ENCODE measurements around the gene PIP5K1A.
"Not testable (repeated sequence)": the region's sequence is repeated elsewhere in the genome, so short reads cannot be mapped to it uniquely, and the experiment has no call there.

The PIP5K1A gene

DNA sequence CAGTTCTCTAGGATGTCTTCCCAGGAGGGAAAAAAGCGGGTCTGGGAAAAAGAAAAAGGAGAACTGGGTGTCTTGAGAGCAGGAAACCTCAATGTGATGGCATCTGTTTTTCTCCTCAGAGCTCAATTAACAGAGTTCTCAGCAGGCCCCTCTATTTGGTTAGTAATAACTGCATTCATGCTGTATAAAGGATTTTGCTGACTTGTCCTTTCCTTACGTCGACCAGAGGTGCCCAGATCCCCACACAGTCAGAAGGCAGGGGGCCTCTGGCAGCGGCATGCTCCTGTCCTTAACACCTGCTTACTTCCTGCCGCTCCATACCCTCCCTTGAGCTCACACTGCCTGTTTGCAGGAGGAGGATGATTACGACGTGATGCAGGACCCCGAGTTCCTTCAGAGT lies 68.5 kb downstream of the PIP5K1A start:
- Histone ChIP-seq H4K20me1 (ENCODE audit: low read depth, low read length) (no peaks in the 10 kb centered on the region), H3K9me2 (replicated peaks; ENCODE audit: insufficient read depth, low read length) (no peaks in the 10 kb centered on the region), H3K27ac (ENCODE audit: low read depth, low read length) (no peak overlapping the region), H3K36me3 (ENCODE audit: low read length) (no peaks in the 10 kb centered on the region), H3K4me2 (ENCODE audit: low read depth, low read length, poor library complexity, severe bottlenecking) (no peak overlapping the region), H3K27me3 (ENCODE audit: low read length) (no peaks in the 10 kb centered on the region), H3K9ac (ENCODE audit: low read length) (no peak overlapping the region), H3K4me3 (ENCODE audit: insufficient read depth, low read length, poor library complexity, severe bottlenecking) (no peak overlapping the region), H3K79me2 (ENCODE audit: insufficient read depth, low read length) (0 out of 2 replicates have a peak, but pooled peaks cover 3% of the 10 kb centered on the region), H3F3A (ENCODE audit: insufficient read depth) (no peaks in the 10 kb centered on the region), H2AFZ (ENCODE audit: low read depth, low read length, severe bottlenecking) (no peak overlapping the region), H3K9me3 (ENCODE audit: insufficient read depth, low read length) (no peaks in the 10 kb centered on the region)
- TF ChIP-seq EZH2phosphoT487 (conservative IDR thresholded peaks at IDR 0.05; ENCODE audit: low read length), result no peak

- no peaks in the 10 kb centered on the region for H3K36me3 ChIP-seq (ENCODE audit: low read length)
- H3K27me3 ChIP-seq (ENCODE audit: low read length), result no peaks in the 10 kb centered on the region
- H3K9me2 ChIP-seq (replicated peaks; ENCODE audit: insufficient read depth, low read length), result no peaks in the 10 kb centered on the region
- no peaks in the 10 kb centered on the region for H4K20me1 ChIP-seq (ENCODE audit: low read depth, low read length)
- H3K9me3 ChIP-seq (ENCODE audit: insufficient read depth, low read length), result no peaks in the 10 kb centered on the region
- no peaks in the 10 kb centered on the region for H3F3A ChIP-seq (ENCODE audit: insufficient read depth)
- H3K4me2 ChIP-seq (ENCODE audit: low read depth, low read length, poor library complexity, severe bottlenecking), result no peak overlapping the region
- H3K79me2 ChIP-seq (ENCODE audit: insufficient read depth, low read length), result no peaks in the 10 kb centered on the region
- no peak overlapping the region for H3K4me3 ChIP-seq (ENCODE audit: insufficient read depth, low read length, poor library complexity, severe bottlenecking)
- no peak overlapping the region for H3K9ac ChIP-seq (ENCODE audit: low read length)
- TF ChIP-seq EZH2phosphoT487 (conservative IDR thresholded peaks at IDR 0.05; ENCODE audit: low read length), result no peak
- no peak overlapping the region for H2AFZ ChIP-seq (ENCODE audit: low read depth, low read length, severe bottlenecking)
- H3K27ac ChIP-seq (ENCODE audit: low read depth, low read length), result no peak overlapping the region
These were observed 69.4 kb downstream of the PIP5K1A start for GRCh38 chr1:151267760-151268159.

GRCh38 chr1:151273924-151274466 lies 75.6 kb downstream of the PIP5K1A start:
- H3K79me2 ChIP-seq (ENCODE audit: insufficient read depth, low read length), result no peaks in the 10 kb centered on the region
- H2AFZ ChIP-seq (ENCODE audit: low read depth, low read length, severe bottlenecking), result no peak overlapping the region
- H3K9me3 ChIP-seq (ENCODE audit: insufficient read depth, low read length), result no peaks in the 10 kb centered on the region
- H4K20me1 ChIP-seq (ENCODE audit: low read depth, low read length), result no peaks in the 10 kb centered on the region
- no peaks in the 10 kb centered on the region for H3K9me2 ChIP-seq (replicated peaks; ENCODE audit: insufficient read depth, low read length)
- H3K27me3 ChIP-seq (ENCODE audit: low read length), result no peaks in the 10 kb centered on the region
- no peak overlapping the region for H3K27ac ChIP-seq (ENCODE audit: low read depth, low read length)
- no peaks in the 10 kb centered on the region for H3F3A ChIP-seq (ENCODE audit: insufficient read depth)
- no peaks in the 10 kb centered on the region for H3K36me3 ChIP-seq (ENCODE audit: low read length)
- TF ChIP-seq CTCF (IDR thresholded peaks at IDR 0.05; ENCODE audit: insufficient read depth, low read length, poor library complexity, severe bottlenecking), result no peak
- TF ChIP-seq EZH2phosphoT487 (conservative IDR thresholded peaks at IDR 0.05; ENCODE audit: low read length), result no peak
- no peak overlapping the region for H3K4me2 ChIP-seq (ENCODE audit: low read depth, low read length, poor library complexity, severe bottlenecking)
- H3K4me3 ChIP-seq (ENCODE audit: insufficient read depth, low read length, poor library complexity, severe bottlenecking), result no peak overlapping the region
- no peak overlapping the region for H3K9ac ChIP-seq (ENCODE audit: low read length)

DNA sequence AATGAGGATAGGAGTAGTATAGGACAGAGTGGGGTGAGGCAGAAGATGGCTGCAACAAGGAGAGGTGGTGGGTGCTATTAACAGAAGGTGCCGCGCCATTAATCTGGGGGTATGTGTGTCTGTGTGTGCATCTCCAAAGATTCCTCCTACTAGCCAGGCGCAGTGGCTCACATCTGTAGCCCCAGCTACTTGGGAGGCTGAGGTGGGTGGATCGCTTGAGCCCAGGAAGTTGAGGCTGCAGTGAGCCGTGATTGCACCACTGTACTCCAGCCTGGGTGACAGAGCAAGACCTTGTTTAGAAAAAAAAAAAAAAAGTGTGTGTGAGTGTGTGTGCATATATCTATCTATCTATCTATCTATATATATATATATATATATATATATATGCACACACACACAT lies 77.0 kb downstream of the PIP5K1A start:
- not testable (repeated sequence) for H3K9me3 ChIP-seq (ENCODE audit: insufficient read depth, low read length); H3K9me2 ChIP-seq (replicated peaks; ENCODE audit: insufficient read depth, low read length); H2AFZ ChIP-seq (ENCODE audit: low read depth, low read length, severe bottlenecking); H3K4me2 ChIP-seq (ENCODE audit: low read depth, low read length, poor library complexity, severe bottlenecking); H3K27me3 ChIP-seq (ENCODE audit: low read length); H3K4me3 ChIP-seq (ENCODE audit: insufficient read depth, low read length, poor library complexity, severe bottlenecking); H4K20me1 ChIP-seq (ENCODE audit: low read depth, low read length); H3K79me2 ChIP-seq (ENCODE audit: insufficient read depth, low read length); H3K27ac ChIP-seq (ENCODE audit: low read depth, low read length); H3K36me3 ChIP-seq (ENCODE audit: low read length); H3F3A ChIP-seq (ENCODE audit: insufficient read depth); H3K9ac ChIP-seq (ENCODE audit: low read length)

GRCh38 chr1:151277249-151277648 lies 78.9 kb downstream of the PIP5K1A start:
- Histone ChIP-seq H3K4me3 (ENCODE audit: insufficient read depth, low read length, poor library complexity, severe bottlenecking) (no peak overlapping the region), H3K9ac (ENCODE audit: low read length) (no peak overlapping the region), H3K4me2 (ENCODE audit: low read depth, low read length, poor library complexity, severe bottlenecking) (no peak overlapping the region), H3K9me2 (replicated peaks; ENCODE audit: insufficient read depth, low read length) (no peaks in the 10 kb centered on the region), H3F3A (ENCODE audit: insufficient read depth) (peaks cover 8% of the 10 kb centered on the region), H4K20me1 (ENCODE audit: low read depth, low read length) (no peaks in the 10 kb centered on the region), H3K27me3 (ENCODE audit: low read length) (no peaks in the 10 kb centered on the region), H3K9me3 (ENCODE audit: insufficient read depth, low read length) (no peaks in the 10 kb centered on the region), H3K27ac (ENCODE audit: low read depth, low read length) (no peak overlapping the region), H3K36me3 (ENCODE audit: low read length) (no peaks in the 10 kb centered on the region), H2AFZ (ENCODE audit: low read depth, low read length, severe bottlenecking) (no peak overlapping the region), H3K79me2 (ENCODE audit: insufficient read depth, low read length) (no peaks in the 10 kb centered on the region)
- TF ChIP-seq CTCF (IDR thresholded peaks at IDR 0.05; ENCODE audit: insufficient read depth, low read length, poor library complexity, severe bottlenecking), result no peak
- TF ChIP-seq EZH2phosphoT487 (conservative IDR thresholded peaks at IDR 0.05; ENCODE audit: low read length), result no peak
